DOHH2 (cell line): ENCODE measurements around the gene KANSL3.

Experiments used
- EZH2phosphoT487 ChIP-seq: fragments of 200-600 bp; sonication (generic); IDR thresholded peaks from 2 replicates; pipeline ENCODE4 v1.6.1; 2017; ENCODE audit warnings: borderline replicate concordance, mild to moderate bottlenecking, antibody characterized with exemption, low read length, moderate library complexity, mixed read lengths
- TF ChIP-seq, protein P1 (sequence below): fragments of 200-600 bp; sonication (generic); IDR thresholded peaks from one replicate; pipeline ENCODE4 v1.5.1; 2014; ENCODE audit warnings: antibody characterized with exemption, mild to moderate bottlenecking, low read depth, low read length; ENCODE audit not compliant: poor library complexity, severe bottlenecking

DNA sequence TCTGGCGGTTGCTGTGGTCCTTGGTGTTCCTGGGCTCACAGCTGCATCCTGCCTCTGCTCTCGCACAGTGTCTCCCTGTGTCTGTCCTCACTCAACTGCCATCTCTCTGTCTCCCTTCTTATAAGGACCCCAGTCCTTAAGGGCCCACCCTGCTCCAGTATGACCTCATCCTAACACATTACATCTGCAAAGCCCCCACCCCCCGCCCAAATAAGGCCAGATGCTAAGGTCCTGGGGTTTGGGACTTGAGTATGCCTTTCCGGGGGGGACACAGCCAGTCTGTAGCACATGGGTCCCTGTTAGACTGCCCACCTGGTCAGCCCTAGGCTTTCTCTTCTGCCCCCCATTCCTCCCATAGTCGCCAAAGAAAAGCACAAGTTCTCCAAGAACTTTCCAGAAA is 45.2 kb upstream of the KANSL3 start:
- TF ChIP-seq, protein P1, sequence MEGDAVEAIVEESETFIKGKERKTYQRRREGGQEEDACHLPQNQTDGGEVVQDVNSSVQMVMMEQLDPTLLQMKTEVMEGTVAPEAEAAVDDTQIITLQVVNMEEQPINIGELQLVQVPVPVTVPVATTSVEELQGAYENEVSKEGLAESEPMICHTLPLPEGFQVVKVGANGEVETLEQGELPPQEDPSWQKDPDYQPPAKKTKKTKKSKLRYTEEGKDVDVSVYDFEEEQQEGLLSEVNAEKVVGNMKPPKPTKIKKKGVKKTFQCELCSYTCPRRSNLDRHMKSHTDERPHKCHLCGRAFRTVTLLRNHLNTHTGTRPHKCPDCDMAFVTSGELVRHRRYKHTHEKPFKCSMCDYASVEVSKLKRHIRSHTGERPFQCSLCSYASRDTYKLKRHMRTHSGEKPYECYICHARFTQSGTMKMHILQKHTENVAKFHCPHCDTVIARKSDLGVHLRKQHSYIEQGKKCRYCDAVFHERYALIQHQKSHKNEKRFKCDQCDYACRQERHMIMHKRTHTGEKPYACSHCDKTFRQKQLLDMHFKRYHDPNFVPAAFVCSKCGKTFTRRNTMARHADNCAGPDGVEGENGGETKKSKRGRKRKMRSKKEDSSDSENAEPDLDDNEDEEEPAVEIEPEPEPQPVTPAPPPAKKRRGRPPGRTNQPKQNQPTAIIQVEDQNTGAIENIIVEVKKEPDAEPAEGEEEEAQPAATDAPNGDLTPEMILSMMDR = no peak
- TF ChIP-seq EZH2phosphoT487 = no peak
